ENCODE data around the gene GFPT1.

Gene GFPT1

GRCh38 chr2:69386789-69387734 lies at the start of gene GFPT1 (continued):
- TF ChIP-seq OSR2 (tag by site-specific recombination; IDR thresholded peaks at IDR 0.05) (no peak), ZNF211 (tag by site-specific recombination; IDR thresholded peaks at IDR 0.05; ENCODE audit: low read depth) (no peak), SP3 (tag by site-specific recombination; IDR thresholded peaks at IDR 0.05) (peak; percentile 59), ZNF114 (tag by site-specific recombination; IDR thresholded peaks at IDR 0.05) (no peak), ZNF155 (tag by site-specific recombination; IDR thresholded peaks at IDR 0.05) (no peak), ZNF830 (tag by site-specific recombination; IDR thresholded peaks at IDR 0.05; ENCODE audit: low read depth) (no peak), ZNF423 (tag by site-specific recombination; IDR thresholded peaks at IDR 0.05) (peak; percentile 75), ZBTB20 (tag by site-specific recombination; IDR thresholded peaks at IDR 0.05) (peak; percentile 87; the same call in 1 of the 2 replicates), ZNF16 (tag by site-specific recombination; IDR thresholded peaks at IDR 0.05; ENCODE audit: low read depth) (no peak), ZNF843 (tag by site-specific recombination; IDR thresholded peaks at IDR 0.05) (no peak), ZNF664 (tag by site-specific recombination; IDR thresholded peaks at IDR 0.05) (no peak), ZNF174 (tag by site-specific recombination; IDR thresholded peaks at IDR 0.05) (no peak), ZNF76 (tag by site-specific recombination; IDR thresholded peaks at IDR 0.05; ENCODE audit: borderline replicate concordance, low read depth) (peak; percentile 31), YY1 (tag by site-specific recombination; IDR thresholded peaks at IDR 0.05) (no peak), ZNF701 (tag by site-specific recombination; IDR thresholded peaks at IDR 0.05) (no peak), INSM2 (tag by site-specific recombination; IDR thresholded peaks at IDR 0.05) (no peak; the same call in 1 of the 2 replicates), ZNF776 (tag by site-specific recombination; IDR thresholded peaks at IDR 0.05; ENCODE audit: borderline replicate concordance) (no peak), ZNF223 (tag by site-specific recombination; IDR thresholded peaks at IDR 0.05) (no peak), ZNF169 (tag by site-specific recombination; IDR thresholded peaks at IDR 0.05) (no peak), ZNF335 (tag by site-specific recombination; conservative IDR thresholded peaks at IDR 0.05) (peak; percentile 51), ZBTB17 (tag by site-specific recombination; IDR thresholded peaks at IDR 0.05) (peak; percentile 49; the same call in 1 of the 2 replicates), ZFP41 (tag by site-specific recombination; IDR thresholded peaks at IDR 0.05; ENCODE audit: borderline replicate concordance) (no peak), GLIS1 (tag by site-specific recombination; IDR thresholded peaks at IDR 0.05) (peak; percentile 74), ZSCAN18 (tag by site-specific recombination; IDR thresholded peaks at IDR 0.05) (no peak), ZFHX2 (tag by site-specific recombination; conservative IDR thresholded peaks at IDR 0.05) (peak; percentile 68), HIC1 (tag by site-specific recombination; IDR thresholded peaks at IDR 0.05) (peak; percentile 78; the same call in 1 of the 2 replicates), ZNF501 (tag by site-specific recombination; IDR thresholded peaks at IDR 0.05) (no peak), WT1 (tag by site-specific recombination; IDR thresholded peaks at IDR 0.05) (no peak), RBAK (tag by site-specific recombination; IDR thresholded peaks at IDR 0.05) (no peak), ZNF133 (tag by site-specific recombination; IDR thresholded peaks at IDR 0.05) (no peak), IKZF3 (tag by site-specific recombination; IDR thresholded peaks at IDR 0.05) (peak; percentile 79)
- TF ChIP-seq, protein P1, sequence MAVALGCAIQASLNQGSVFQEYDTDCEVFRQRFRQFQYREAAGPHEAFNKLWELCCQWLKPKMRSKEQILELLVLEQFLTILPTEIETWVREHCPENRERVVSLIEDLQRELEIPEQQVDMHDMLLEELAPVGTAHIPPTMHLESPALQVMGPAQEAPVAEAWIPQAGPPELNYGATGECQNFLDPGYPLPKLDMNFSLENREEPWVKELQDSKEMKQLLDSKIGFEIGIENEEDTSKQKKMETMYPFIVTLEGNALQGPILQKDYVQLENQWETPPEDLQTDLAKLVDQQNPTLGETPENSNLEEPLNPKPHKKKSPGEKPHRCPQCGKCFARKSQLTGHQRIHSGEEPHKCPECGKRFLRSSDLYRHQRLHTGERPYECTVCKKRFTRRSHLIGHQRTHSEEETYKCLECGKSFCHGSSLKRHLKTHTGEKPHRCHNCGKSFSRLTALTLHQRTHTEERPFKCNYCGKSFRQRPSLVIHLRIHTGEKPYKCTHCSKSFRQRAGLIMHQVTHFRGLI (tag by site-specific recombination; IDR thresholded peaks at IDR 0.05): no peak
- TF ChIP-seq, protein P2, sequence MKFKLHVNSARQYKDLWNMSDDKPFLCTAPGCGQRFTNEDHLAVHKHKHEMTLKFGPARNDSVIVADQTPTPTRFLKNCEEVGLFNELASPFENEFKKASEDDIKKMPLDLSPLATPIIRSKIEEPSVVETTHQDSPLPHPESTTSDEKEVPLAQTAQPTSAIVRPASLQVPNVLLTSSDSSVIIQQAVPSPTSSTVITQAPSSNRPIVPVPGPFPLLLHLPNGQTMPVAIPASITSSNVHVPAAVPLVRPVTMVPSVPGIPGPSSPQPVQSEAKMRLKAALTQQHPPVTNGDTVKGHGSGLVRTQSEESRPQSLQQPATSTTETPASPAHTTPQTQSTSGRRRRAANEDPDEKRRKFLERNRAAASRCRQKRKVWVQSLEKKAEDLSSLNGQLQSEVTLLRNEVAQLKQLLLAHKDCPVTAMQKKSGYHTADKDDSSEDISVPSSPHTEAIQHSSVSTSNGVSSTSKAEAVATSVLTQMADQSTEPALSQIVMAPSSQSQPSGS (tag by site-specific recombination; IDR thresholded peaks at IDR 0.05; ENCODE audit: low read depth): no peak

Data from HEK293 (cell line).